ENCODE data around the gene PI3.

PI3 gene

DNA sequence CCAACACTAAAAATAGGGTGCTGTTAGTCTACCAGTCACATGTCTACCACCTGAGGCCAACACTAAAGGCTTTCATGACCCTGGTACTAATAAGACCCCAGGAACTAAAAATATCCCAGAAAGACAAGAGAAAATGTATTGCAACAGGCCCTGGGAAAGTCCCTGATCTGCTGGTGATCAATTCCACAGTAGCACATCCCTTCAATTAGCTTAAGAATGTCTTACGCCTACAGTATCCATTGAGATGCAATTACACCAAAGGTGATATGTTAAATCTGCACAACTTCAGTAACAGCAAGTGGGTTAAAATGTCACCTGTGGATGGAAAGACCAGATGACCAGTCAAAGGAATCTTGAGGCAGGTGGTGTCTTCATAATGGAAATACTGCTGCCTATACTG lies 35.2 kb downstream of the PI3 start:
- ChIA-PET CTCF (no interaction called here), POLR2A (no interaction called here)
- no peak for DNase-seq (ENCODE audit: extremely low spot score)

DNA sequence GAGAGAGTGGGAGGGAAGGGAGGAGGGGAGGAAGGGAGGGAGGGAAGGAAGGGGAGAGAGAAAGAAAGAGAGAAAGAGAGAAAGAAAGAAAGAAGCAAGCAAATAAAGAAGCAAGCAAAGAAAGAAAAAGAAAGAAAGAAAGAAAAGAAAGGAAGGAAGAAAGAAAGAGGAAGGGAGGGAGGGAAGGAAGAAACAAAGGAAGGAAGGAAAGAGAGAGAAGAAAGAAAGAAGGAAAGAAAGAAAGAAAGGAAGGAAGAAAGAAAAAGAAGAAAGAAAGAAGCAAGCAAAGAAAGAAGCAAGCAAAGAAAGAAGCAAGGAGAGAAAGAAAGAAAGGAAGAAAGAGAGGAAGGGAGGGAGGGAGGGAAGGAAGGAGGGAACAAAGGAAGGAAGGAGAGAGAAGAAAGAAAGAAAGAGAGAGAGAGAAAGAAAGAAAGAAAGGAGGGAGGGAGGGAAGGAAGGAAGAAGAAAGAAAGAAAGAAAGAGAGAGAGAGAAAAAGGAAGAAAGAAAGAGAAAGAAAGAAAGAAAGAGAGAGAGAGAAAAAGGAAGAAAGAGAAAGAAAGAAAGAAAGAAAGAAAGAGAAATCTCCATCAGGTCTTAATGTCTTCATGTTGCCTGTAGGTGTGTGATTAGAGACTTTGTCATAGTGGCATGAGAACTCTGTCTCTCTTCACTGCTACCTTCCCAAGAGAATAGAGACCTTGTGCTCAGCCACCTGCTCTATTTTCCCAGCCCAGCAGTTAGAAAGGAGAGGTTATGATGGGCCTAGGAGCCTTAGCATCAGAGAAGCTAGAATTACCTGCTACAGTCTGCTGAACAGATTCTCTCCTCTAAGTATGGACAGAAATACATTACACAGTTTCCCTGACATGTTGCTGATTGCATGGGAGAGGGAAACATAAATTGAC lies 37.1 kb downstream of the PI3 start:
- TF ChIP-seq ELF4 (IDR thresholded peaks at IDR 0.05) (no peak), ZNF384 (IDR thresholded peaks at IDR 0.05) (no peak), SP1 (IDR thresholded peaks at IDR 0.05) (no peak), FOXA1 (IDR thresholded peaks at IDR 0.05) (no peak), ARNT (IDR thresholded peaks at IDR 0.05) (no peak), HDGF (IDR thresholded peaks at IDR 0.05; ENCODE audit: borderline replicate concordance) (no peak), L3MBTL2 (conservative IDR thresholded peaks at IDR 0.05) (no peak), SUZ12 (IDR thresholded peaks at IDR 0.05) (no peak), FOXM1 (IDR thresholded peaks at IDR 0.05; ENCODE audit: borderline replicate concordance) (no peak), FOXK2 (IDR thresholded peaks at IDR 0.05) (no peak), BHLHE40 (IDR thresholded peaks at IDR 0.05; ENCODE audit: borderline replicate concordance) (no peak), LEF1 (IDR thresholded peaks at IDR 0.05; ENCODE audit: borderline replicate concordance) (no peak)
- TF ChIP-seq, protein P1, sequence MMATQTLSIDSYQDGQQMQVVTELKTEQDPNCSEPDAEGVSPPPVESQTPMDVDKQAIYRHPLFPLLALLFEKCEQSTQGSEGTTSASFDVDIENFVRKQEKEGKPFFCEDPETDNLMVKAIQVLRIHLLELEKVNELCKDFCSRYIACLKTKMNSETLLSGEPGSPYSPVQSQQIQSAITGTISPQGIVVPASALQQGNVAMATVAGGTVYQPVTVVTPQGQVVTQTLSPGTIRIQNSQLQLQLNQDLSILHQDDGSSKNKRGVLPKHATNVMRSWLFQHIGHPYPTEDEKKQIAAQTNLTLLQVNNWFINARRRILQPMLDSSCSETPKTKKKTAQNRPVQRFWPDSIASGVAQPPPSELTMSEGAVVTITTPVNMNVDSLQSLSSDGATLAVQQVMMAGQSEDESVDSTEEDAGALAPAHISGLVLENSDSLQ (IDR thresholded peaks at IDR 0.05), result no peak
- ChIA-PET POLR2A (no interaction called here), CTCF (interaction anchor here (0.8 kb wide), 1 partner anchor 12 kb away, joined by 6 read pairs; no protein-coding TSS in a partner anchor)
- no peak for DNase-seq (ENCODE audit: extremely low spot score)

More for the DNA sequence above, 35.2 kb downstream of the PI3 start:
- TF ChIP-seq ELF4 (IDR thresholded peaks at IDR 0.05), result no peak
- no peak for TF ChIP-seq FOXM1 (IDR thresholded peaks at IDR 0.05; ENCODE audit: borderline replicate concordance)
- no peak for TF ChIP-seq CTBP1 (IDR thresholded peaks at IDR 0.05; ENCODE audit: borderline replicate concordance)
- no peak for TF ChIP-seq ZNF384 (IDR thresholded peaks at IDR 0.05)
- no peak for TF ChIP-seq FOXA1 (IDR thresholded peaks at IDR 0.05)
- TF ChIP-seq TARDBP (IDR thresholded peaks at IDR 0.05), result no peak
- TF ChIP-seq, protein P1 (IDR thresholded peaks at IDR 0.05), result no peak
- no peak for TF ChIP-seq L3MBTL2 (conservative IDR thresholded peaks at IDR 0.05)
- no peak for TF ChIP-seq SUZ12 (IDR thresholded peaks at IDR 0.05)
- TF ChIP-seq FOXK2 (IDR thresholded peaks at IDR 0.05), result no peak
- no peak for TF ChIP-seq ARNT (IDR thresholded peaks at IDR 0.05)
- TF ChIP-seq BHLHE40 (IDR thresholded peaks at IDR 0.05; ENCODE audit: borderline replicate concordance), result no peak
- no peak for TF ChIP-seq NFRKB (IDR thresholded peaks at IDR 0.05)
- no peak for TF ChIP-seq HDGF (IDR thresholded peaks at IDR 0.05; ENCODE audit: borderline replicate concordance)
- TF ChIP-seq SP1 (IDR thresholded peaks at IDR 0.05), result no peak
- no peak for TF ChIP-seq LEF1 (IDR thresholded peaks at IDR 0.05; ENCODE audit: borderline replicate concordance)

DNA sequence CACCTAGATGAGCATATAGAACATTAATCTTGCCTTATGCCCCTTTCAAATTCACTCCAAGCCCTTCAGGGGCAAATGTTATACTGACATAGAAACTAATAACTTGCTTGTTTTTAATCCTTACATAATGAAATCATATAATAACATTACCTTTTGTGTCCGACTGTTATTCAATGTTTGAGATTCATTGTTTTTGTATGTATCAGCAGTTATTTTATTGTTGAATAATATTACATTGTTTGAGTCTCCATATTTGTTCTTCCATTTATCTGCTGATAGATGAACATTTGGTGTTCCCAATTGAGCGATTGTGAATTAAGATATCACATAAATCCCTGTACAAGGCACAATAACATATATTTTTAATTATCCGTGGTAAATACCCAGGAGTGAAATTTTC lies 38.1 kb downstream of the PI3 start:
- TF ChIP-seq L3MBTL2 (conservative IDR thresholded peaks at IDR 0.05), result no peak
- TF ChIP-seq NFRKB (IDR thresholded peaks at IDR 0.05), result no peak
- TF ChIP-seq, protein P1 (IDR thresholded peaks at IDR 0.05), result no peak
- TF ChIP-seq BHLHE40 (IDR thresholded peaks at IDR 0.05; ENCODE audit: borderline replicate concordance), result no peak
- no peak for TF ChIP-seq LEF1 (IDR thresholded peaks at IDR 0.05; ENCODE audit: borderline replicate concordance)
- no peak for TF ChIP-seq FOXA1 (IDR thresholded peaks at IDR 0.05)
- TF ChIP-seq TARDBP (IDR thresholded peaks at IDR 0.05), result no peak
- DNase-seq (ENCODE audit: extremely low spot score), result no peak
- ChIA-PET CTCF (no interaction called here), POLR2A (no interaction called here)

DNA sequence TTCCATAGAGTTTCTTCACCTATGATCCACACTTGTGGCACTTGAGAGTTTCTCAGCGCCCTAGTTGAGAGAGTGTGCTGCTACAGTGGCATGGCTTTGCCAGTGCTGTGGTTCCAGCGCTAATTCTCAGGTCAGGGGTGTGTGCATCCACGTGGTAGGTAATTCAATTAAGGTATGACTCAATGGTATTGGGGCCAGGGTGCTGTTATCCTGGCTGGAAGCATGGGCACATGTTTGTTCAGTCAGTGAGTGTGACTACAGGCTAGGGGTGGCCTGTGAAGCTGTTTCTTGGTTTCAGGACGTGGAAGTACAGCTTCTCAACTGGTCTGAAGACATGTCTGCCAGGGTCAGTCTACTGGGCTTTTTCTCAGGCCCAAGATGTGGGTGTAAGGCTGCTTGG lies 43.4 kb downstream of the PI3 start:
- TF ChIP-seq FOXA1 (IDR thresholded peaks at IDR 0.05) (no peak), TARDBP (IDR thresholded peaks at IDR 0.05) (no peak), ZNF384 (IDR thresholded peaks at IDR 0.05) (no peak), CTBP1 (IDR thresholded peaks at IDR 0.05; ENCODE audit: borderline replicate concordance) (no peak), HDGF (IDR thresholded peaks at IDR 0.05; ENCODE audit: borderline replicate concordance) (no peak), ARNT (IDR thresholded peaks at IDR 0.05) (no peak), FOXM1 (IDR thresholded peaks at IDR 0.05; ENCODE audit: borderline replicate concordance) (no peak), NFRKB (IDR thresholded peaks at IDR 0.05) (no peak), L3MBTL2 (conservative IDR thresholded peaks at IDR 0.05) (no peak), ELF4 (IDR thresholded peaks at IDR 0.05) (no peak), BHLHE40 (IDR thresholded peaks at IDR 0.05; ENCODE audit: borderline replicate concordance) (no peak), SUZ12 (IDR thresholded peaks at IDR 0.05) (no peak), LEF1 (IDR thresholded peaks at IDR 0.05; ENCODE audit: borderline replicate concordance) (no peak), FOXK2 (IDR thresholded peaks at IDR 0.05) (no peak)
- TF ChIP-seq, protein P1 (IDR thresholded peaks at IDR 0.05), result no peak
- no peak for DNase-seq (ENCODE audit: extremely low spot score)
- ChIA-PET CTCF (no interaction called here), POLR2A (no interaction called here)

DNA sequence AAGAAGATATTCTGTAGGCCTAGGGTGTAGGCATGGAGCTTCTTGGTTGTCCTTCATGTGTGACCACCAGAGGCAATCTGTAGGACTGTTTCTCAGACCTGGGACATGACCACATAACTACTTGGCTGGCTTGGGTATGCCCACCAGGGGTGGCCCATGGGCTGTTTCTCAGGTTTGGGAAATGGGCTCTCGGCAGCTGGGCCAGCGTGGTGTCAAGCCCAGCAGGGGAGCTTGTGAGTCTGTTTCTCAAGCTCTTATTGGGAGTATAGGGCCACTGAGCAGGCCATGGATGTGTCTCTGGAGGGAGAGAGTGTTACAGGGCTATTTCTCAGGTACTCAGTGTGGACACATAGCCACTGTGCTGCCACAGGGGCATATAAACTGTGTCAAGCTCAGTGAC lies 43.9 kb downstream of the PI3 start:
- TF ChIP-seq ARNT (IDR thresholded peaks at IDR 0.05), result no peak
- TF ChIP-seq BHLHE40 (IDR thresholded peaks at IDR 0.05; ENCODE audit: borderline replicate concordance), result no peak
- no peak for TF ChIP-seq TARDBP (IDR thresholded peaks at IDR 0.05)
- no peak for TF ChIP-seq FOXK2 (IDR thresholded peaks at IDR 0.05)
- no peak for TF ChIP-seq ZNF384 (IDR thresholded peaks at IDR 0.05)
- no peak for TF ChIP-seq NFRKB (IDR thresholded peaks at IDR 0.05)
- DNase-seq (ENCODE audit: extremely low spot score), result no peak
- POLR2A ChIA-PET, result no interaction called here
- CTCF ChIA-PET, result no interaction called here
